Activated CD4-positive, alpha-beta T cell treated with anti-CD3 and anti-CD28 coated beads, Interleukin-2, amount 50 U/mL, for 24 hours (primary cell): Measurements from ENCODE around the gene IL10.
A peak's percentile ranks its signal among the peaks of the same experiment; 100 is the strongest.
"Not testable (repeated sequence)": the region's sequence is repeated elsewhere in the genome, so short reads cannot be mapped to it uniquely, and the experiment has no call there.

Experiments used
- DNase-seq, 2 donors: peaks; one replicate each; pipeline ENCODE4 v3.0.0-alpha.2; 2020; ENCODE audit warnings: low read depth in 1 of 2, low spot score in 1 of 2

The IL10 gene

GRCh38 chr1:206794294-206794908 is 22.1 kb upstream of the IL10 start:
- peak in 1 of 2 donors; percentile 60 for DNase-seq

GRCh38 chr1:206793620-206794019 is 21.3 kb upstream of the IL10 start:
- no peak for DNase-seq

GRCh38 chr1:206792939-206793607 is 20.8 kb upstream of the IL10 start:
- no peak for DNase-seq

- no peak for DNase-seq
Measured at GRCh38 chr1:206790502-206791250, 18.4 kb upstream of the IL10 start.

GRCh38 chr1:206788487-206789050 is 16.3 kb upstream of the IL10 start:
- no peak for DNase-seq

GRCh38 chr1:206787891-206788290 is 15.6 kb upstream of the IL10 start:
- no peak for DNase-seq

GRCh38 chr1:206786212-206786886 is 14.1 kb upstream of the IL10 start:
- DNase-seq: no peak

GRCh38 chr1:206785182-206785765 is 13.0 kb upstream of the IL10 start:
- no peak for DNase-seq

- peak; percentile 79 to 85 for DNase-seq
Measured at GRCh38 chr1:206784471-206784903, 12.2 kb upstream of the IL10 start.

- DNase-seq: no peak
Measured at GRCh38 chr1:206783506-206783905, 11.2 kb upstream of the IL10 start.

GRCh38 chr1:206782448-206782847 is 10.2 kb upstream of the IL10 start:
- no peak for DNase-seq

- no peak for DNase-seq
Measured at GRCh38 chr1:206779638-206780037, 7.3 kb upstream of the IL10 start.

GRCh38 chr1:206778911-206779310 is 6.6 kb upstream of the IL10 start:
- DNase-seq: not testable (repeated sequence)

- DNase-seq: no peak
Measured at GRCh38 chr1:206778031-206778430, 5.7 kb upstream of the IL10 start.

- DNase-seq: no peak
Measured at GRCh38 chr1:206776229-206776628, 3.9 kb upstream of the IL10 start.

GRCh38 chr1:206774093-206774492 is 1.8 kb upstream of the IL10 start:
- DNase-seq: no peak

- DNase-seq: no peak
Measured at GRCh38 chr1:206771338-206771692, 979 bp downstream of the IL10 start.

GRCh38 chr1:206770531-206771337 is 1.6 kb downstream of the IL10 start, which contains the start of gene IL19:
Gene IL19 (plus strand): TSS chr1:206770773. CDS start chr1:206836663, 65,890 bp downstream.
- no peak for DNase-seq

GRCh38 chr1:206769304-206769731 is 3.0 kb downstream of the IL10 start:
- peak in 1 of 2 donors; percentile 43 for DNase-seq
